Stimulated activated CD4-positive, alpha-beta T cell treated with anti-CD3 and anti-CD28 coated beads, Interleukin-4, amount 100 ng/mL, for 1 hour (primary cell): ENCODE results near the gene LIN7B.
A peak's percentile ranks its signal among the peaks of the same experiment; 100 is the strongest.

Source experiments
- DNase-seq: peaks from one replicate; pipeline ENCODE4 v3.0.0-alpha.2; 2020

The LIN7B gene

DNA sequence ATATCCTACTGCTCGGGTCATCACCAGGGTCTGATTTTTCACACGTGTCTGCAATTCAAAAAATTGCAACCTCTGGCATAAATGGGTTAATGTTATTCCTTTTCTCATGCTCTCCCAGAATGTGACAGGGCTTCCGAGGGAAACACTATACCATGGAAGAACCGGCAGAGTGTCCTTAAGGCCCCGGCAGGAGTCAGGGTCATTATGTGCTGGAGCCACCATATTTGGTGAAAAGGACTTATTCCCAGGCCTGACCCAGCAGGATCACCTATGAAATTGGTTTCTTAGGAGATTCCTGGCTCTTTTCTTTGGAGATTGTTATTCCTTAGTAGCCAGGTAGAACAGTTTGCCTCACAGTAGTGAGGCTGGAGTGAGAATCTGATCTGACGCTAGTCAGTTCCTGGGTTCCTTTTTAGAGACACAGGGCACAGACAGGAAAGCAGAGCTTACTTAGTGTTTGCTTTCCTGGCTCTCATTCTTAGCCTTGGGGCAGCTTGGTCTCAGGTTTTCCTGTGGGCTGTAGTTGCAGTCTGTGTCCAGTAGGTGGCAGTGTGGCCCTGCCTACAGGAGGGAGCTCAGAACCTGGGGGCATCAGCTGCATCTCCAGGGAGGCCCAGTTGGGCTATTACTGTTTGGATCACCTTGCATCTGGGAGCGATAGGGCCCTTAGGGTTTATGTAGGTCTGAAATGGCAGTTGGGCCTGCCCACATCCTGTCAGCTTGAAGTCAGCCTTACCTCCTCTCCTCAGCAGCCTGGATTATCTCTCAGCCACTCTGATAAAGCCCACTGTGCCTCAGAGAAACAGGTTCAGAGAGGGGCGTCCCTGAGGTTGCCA is 16.5 kb upstream of the LIN7B start:
- DNase-seq, result peak; percentile 69

DNA sequence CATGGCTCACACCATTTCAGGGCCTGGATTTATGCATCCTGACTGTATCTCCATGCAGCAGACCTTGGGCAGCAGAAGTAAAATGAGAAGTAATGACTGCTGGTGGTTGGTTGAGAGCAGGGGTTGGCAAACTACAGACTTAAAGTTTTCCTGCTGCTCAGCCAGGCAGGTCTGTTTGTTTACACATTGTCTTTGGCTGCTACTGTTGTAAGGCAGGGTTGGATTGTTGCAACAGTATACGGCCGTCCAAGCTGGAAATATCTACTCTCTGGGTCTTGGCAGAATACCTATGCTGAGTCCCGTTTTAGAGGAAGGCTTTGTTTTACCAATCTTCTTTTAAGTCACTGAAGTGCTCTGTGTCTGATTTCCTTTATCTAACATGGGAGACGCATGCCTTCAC is 15.4 kb upstream of the LIN7B start:
- DNase-seq, result no peak

DNA sequence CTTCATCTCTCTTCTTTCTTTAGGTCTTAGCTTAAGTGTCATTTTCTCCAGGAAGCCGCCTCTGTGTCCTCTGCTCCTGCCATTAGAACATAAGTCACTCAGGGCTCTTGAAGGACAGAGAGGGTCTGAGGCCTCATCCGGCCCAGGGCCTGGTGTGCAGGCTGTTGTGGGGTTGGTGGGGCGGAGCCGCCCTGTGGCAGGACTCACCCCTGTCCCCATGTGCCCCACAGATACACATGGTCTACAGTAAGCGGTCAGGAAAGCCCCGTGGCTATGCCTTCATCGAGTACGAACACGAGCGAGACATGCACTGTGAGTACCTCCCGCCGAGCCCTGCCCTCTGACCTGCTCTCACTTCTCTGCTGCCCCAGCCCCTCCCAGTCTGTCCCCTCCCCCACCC is 13.0 kb upstream of the LIN7B start:
- no peak for DNase-seq

DNA sequence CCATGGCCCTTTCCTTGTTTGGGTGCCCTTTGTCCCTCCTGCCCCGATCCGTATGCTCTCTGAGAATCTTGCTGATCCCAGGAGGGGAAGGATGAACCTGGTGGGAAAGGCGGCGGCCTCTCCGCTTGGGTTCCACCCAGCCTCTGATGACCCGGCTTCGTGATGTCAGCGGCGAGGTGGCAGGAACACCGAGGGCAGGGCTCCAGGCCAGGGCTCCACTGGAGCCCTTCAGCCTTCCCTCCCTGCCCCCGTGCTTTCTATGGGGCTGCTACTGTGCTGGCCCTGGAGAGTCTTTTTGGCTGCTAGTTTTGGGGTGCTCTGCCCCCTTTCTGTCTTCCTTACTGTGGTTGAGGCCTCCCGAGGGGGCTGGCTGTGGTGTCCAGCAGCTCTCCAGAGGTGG is 11.9 kb upstream of the LIN7B start:
- DNase-seq, result no peak

DNA sequence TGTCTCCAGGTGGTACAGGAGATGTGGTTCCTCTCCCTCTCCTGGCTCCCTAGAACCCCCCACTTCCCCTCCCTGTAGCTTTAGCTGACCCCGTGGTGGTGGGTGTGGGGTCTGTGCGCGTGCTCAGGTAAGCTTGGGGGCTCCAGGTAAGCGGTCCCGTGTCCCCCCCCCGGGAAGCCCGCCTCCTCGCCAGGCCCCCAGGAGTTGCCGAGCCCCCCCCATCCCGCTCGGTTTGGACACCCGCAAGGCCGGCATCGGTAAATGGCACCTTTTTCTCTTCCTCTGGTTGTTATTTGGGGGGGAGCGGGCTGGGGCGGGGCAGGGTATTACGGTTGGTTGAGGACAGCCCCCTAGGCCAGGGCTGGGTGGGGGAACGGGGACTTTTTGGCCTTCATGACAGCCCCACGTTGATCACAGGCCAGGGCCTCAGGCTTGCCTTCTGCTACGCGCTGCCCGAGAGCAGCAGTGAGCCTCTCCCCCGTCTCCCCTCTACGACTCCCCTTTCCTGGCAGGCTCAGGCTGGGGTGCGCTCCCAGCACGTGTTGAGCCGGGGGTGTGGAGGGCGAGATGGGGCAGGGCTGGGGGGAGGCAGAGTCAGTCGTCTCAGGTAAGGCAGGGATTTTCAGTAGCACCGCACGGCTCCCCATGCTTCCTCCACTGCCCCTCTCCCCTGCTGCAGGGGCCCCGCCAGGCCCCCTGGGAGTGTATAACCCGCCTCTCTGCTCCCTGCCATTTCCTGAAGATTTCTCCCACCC is 10.7 kb upstream of the LIN7B start:
- DNase-seq, result no peak

DNA sequence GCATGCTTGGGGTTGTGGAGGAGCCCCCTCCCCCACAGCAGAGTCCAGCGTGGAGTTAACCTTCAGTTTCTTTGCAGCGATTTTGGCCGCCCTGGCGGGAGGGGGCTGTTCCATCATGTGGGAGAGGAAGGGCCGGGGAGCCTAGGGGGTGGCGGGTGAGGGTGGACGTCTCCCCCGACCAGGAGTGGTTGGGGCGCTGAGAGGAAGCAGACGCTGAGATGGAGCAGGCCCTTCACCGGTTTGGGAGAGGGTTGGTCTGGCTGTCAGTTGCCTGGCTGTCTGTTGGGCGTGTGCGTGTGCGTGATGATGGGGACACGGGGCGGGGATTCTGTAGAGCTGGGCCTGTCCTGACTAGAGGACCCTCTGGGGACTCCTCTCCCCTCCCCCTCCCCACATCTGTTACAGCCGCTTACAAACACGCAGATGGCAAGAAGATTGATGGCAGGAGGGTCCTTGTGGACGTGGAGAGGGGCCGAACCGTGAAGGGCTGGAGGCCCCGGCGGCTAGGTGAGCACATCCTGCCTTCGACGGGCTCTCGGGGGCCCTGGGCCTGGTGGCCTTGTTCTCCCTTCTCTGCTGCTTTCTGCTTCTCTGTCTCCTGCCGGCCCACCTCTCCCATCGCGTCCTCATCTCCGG is 9.8 kb upstream of the LIN7B start:
- DNase-seq, result no peak

DNA sequence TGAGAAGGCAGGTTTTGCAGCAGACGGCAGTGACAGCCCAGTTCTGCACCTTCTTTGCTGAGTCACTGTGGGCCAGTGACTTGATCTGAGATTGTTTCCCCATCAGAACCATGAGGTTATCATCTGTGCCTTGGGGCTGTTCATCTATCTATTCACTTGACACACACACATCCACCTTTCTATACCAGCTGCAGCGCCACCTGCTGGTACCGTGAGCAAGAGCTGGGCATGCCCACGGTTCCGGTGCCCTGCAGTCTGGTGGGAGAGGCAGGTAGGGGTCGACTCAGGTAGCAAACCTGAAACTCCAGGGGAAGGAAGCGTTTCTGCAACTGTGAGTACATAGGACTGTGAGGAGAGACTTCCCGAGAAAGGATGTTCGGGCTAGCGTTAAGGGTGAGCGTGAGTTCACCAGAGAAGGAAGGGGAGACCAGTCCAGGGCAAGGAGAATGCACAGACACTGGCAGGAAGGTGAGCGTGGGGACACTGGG is 7.5 kb upstream of the LIN7B start:
- DNase-seq, result peak; percentile 76

DNA sequence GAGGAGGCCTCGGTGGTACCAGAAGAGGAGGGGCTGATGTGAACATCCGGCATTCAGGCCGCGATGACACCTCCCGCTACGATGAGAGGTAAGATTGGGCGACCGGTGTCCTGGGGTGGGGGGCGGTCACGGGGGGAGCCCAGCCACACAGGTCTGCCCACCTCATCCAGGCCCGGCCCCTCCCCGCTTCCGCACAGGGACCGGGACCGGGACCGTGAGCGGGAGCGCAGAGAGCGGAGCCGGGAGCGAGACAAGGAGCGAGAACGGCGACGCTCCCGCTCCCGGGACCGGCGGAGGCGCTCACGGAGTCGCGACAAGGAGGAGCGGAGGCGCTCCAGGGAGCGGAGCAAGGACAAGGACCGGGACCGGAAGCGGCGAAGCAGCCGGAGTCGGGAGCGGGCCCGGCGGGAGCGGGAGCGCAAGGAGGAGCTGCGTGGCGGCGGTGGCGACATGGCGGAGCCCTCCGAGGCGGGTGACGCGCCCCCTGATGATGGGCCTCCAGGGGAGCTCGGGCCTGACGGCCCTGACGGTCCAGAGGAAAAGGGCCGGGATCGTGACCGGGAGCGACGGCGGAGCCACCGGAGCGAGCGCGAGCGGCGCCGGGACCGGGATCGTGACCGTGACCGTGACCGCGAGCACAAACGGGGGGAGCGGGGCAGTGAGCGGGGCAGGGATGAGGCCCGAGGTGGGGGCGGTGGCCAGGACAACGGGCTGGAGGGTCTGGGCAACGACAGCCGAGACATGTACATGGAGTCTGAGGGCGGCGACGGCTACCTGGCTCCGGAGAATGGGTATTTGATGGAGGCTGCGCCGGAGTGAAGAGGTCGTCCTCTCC is 6.3 kb upstream of the LIN7B start:
- no peak for DNase-seq

DNA sequence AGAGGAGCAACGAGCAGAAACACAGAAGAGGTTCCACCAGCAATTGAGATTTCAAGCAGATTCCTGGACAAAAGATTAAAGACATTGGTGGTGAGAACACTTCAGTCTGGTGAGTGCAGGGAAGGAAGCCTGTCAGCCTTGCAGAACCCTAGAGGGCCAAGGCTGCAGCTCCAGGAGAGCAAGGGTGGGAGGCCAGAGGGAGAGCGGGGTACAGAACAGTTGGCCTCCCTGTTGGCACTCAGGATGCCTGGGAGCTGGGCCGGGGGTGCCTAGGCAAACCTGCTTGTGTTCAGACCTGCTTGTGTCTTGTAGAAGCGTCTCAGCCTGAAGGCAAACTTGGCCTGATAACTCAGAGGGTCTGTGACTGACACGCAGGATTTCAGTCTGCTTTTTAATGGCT is 5.1 kb upstream of the LIN7B start:
- DNase-seq, result no peak

DNA sequence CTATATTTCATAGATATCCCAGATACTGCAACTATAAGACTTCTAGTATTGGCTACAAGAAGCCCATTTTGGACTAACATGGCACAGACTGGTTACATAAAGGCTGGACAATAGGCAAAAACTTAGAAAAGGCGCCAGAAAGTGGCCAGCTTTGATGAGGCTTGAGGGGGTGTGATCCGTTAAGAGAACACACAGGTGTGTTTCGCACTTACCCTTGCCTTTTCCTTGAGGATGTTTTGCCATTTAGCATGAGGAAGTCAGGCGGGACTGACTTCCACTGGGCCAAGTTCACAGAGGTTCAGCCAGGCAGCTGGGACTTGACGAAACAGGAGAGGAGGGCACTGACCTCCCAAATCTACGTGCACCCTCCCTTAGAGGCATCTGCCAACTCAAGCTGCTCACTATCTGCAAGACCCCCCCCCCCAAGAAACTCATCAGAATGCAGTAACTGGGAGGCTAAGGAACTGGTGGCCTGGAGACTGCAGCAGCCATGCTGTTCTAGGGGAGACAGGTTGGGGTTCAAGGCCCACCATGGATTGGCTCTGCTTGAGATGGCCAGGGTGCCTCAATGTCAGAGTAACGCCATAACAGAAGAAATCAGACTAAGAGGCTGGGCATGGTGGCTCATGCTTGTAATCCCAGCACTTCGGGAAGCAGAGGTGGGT is 4.5 kb upstream of the LIN7B start:
- no peak for DNase-seq

DNA sequence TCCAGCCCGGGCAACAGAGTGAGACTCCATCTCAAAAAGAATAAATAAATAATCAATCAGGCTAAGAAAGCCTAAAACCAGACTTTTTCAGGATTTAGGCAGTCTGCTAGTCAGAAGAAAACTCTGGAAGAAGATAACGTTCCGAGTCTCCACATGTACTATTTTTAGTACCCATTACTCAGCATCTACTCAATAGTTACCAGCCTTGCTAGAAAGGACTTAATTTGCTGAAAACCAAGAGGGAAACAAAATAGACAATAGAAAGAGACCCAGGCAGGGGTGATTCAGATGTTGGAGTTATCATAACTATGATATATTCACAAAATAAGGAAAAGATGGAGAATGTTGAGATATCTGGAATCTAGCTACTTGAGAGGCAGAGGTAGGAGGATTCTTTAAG is 3.6 kb upstream of the LIN7B start:
- DNase-seq, result no peak

DNA sequence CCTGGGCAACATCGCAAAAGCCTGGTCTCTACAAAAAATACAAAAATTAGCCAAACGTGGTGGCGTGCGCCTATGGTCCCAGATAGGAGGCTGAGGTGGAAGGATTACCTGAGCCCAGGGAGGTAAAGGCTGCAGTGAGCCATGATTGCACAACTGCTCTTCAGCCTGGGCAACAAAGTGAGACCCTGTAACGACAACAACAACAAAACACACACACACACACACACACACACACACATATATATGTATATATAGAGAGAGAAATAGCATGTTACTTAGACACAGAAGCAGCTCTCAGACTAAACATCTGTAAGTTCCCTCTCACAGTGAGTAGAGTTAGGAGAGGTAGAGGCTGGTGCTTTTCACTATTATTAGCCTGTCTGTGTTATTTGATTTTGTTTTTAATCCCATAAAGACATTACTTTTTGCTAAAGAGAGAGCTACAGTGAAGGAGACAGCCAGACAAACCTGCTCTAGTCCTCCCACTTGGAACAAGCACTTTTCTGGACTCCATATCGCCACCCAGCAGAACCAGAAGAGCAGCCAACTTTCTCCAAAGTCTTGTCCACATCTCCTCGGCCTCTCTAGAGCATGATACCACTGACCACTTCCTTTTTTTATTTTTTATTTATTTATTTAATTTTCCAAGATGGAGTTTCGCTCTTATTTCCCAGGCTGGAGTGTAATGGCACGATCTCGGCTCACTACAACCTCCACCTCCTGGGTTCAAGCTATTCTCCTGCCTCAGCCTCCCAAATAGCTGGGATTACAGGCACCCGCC is 2.8 kb upstream of the LIN7B start:
- DNase-seq, result no peak

DNA sequence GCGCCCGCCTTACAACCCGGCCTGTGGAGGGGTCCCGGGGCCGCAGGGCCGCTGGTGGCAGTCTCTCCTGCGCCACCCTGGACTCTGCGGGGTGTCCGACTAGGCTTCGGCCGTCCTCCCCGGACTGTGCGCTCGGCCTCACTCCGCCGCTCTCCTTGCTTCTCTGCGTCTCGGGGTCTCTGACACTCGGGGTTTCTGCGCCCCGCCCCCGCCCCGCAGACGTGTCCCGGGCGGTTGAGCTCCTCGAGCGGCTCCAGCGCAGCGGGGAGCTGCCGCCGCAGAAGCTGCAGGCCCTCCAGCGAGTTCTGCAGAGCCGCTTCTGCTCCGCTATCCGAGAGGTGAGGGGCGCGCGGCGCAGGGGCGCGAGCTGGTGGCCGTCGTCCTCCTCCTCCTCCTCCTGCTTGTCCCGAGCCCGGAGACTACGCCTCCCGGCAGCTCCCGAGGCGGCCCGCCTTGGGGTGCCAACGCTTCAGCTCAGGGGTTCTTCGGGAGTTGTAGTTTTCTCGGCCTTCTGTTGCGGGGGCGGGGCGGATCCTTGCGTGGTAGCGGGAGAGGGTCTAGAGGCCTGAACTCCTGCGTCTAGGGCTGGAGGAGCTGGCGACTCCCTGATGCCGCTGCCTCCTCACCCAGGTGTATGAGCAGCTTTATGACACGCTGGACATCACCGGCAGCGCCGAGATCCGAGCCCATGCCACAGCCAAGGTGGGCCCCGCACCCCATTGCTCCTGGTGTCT is 627 bp downstream of the LIN7B start:
- DNase-seq, result peak; percentile 68

DNA sequence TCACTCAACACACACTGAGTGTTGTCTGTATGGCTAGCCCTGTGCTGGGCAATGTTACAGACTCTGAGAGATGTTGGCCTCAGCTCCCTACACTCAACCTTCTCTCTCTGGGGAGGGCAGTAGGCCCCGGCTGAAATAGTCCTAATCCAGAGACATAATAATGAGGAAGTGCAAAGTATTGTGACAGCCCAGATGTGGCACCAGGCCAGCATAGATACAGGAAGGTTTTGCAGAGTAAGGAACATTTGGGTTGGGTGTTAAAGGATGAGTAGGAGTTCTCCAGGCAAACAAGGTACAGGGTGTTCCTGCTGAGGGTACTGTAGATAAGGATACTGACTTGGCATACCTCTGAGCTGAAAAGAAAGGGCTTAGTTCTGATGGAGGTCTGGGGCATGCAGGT is 2.4 kb downstream of the LIN7B start:
- DNase-seq, result no peak

DNA sequence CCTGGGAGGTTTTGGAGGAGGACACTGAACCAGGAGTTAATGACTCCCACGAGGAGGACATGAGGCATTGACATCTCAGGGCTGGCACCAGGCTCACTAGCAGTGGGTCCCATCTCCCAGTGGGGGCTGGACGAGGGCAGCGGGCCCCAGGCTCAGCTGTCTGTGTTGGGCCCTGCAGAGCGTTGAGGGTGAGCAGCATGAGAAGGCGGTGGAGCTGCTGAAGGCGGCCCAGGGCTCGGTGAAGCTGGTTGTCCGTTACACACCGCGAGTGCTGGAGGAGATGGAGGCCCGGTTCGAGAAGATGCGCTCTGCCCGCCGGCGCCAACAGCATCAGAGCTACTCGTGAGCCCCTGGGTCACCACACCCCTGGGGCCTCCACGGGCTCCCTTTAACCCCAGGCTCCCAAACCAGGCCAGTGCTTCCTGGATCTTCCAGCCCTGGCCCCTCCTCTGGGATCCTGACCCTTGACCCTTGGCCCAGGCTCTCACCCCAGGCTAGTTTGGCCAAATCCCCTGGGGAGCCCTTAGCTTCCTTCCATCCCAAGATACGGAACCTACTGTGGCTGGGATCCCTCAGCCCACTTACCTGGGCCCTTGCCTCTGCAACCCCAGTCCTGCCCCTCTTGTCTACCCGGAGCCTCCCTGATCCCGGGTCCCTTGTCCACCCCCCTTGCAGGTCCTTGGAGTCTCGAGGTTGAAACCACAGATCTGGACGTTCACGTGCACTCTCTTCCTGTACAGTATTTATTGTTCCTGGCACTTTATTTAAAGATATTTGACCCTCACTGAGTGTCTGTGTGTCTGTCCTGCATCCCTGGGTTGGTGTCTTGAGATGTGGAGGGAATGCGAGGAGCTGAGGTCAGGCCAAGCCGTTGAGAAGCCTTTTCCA is 3.8 kb downstream of the LIN7B start:
- no peak for DNase-seq

DNA sequence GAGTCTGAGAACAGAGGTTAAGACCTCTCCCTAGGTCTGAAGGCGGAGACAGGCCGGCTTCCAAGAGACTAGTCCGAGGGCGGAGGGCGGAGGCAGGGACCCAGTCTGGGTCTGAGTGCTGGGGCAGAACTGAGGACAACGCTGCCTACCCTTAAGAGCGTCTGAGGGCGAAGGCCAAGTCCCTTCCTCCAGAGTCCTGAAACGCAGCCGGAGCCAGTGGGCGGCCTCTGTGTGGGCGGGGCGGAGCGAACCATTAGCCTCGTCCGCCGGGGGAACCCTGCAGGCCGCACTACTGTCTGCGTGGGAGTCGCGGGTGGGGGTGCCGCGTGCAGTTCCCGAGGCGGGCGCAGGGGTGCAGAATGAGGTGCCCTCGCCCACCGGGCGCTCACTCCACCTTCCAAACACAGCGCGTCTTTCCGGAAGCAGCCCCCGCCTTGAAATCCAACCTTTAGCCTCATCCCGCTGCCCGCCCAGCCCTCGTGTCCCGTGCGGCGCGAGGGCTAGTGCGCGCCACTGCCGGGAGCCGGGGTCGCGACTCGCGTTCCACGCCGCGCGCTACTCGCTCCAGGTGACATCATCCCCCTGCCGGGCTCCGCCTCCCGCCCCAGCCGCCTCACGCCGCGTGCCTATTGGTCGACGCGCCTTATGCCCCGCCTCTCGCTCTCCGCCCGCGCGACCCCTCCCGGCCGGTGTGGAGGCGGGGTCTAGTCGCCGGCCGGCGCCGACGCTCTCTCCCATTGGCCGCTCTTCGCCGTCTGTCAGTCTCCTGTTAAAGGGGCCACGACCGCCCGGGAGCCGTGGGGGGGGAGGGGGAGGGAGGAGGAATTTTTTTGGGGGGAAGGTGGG is 4.6 kb downstream of the LIN7B start, which contains the start of gene C19orf73:
Gene C19orf73 (minus strand): TSS at position 579 of the 846 bp plus-strand sequence. CDS start 121 bp downstream, at position 458.
- peak; percentile 95 for DNase-seq

DNA sequence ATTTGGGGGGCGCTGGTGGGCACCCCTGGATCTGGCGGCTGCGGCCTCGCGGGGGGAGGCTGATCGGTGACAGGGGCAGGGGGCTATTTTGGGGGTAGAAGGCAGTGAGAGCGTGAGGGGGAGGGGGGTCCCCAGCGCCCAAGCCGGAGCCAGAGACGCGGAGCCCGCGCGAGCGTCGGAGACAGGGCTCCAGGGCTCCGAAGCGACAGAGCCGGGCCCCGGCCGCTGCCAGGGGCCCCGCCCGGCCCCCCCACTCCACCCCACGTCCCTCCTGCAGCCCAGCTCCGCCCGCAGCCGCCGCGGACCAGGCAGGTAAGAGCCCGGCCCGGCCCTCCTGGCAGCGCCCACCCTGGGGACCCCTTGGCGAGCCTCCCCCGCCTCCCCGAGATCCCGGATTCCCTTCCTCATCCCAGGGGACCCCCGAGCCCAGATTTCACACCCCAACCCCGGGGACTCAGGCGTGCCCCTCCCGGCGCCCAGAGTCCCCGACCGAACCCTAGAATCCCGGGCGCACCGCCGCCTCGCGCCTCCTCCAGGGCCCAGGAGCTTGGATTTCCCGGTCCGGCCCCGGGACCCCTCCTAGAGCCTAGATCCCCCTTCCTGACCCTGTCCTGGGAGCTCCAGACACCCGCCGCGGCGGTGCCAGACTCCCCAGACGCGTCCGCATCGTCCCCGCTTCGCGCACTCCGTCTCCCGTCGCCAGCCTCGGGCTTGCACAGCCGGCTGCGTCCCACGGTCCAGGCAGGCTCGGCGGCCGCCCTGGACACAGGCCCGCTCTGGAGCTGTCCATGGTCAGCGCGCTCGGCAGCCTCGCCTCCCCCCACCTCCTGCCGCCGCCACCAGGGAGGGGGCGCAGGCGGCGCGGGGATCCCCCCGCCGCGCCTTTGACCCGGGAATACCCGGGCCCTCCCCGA is 5.5 kb downstream of the LIN7B start, which contains the start of gene PPFIA3:
Gene PPFIA3 (plus strand): TSS at position 134 of the 914 bp plus-strand sequence. CDS start 8,330 bp downstream, outside the sequence.
- DNase-seq, result no peak
